GM18502 (cell line): ENCODE results near the gene TMCO4.
A peak's percentile ranks its signal among the peaks of the same experiment; 100 is the strongest.

Experiments used
- ATAC-seq: cut with Tn5 transposase; IDR thresholded peaks from one replicate; pipeline ENCODE4 v1.9.1; 2021; ENCODE audit warnings: mild to moderate bottlenecking; ENCODE audit not compliant: unreplicated experiment, poor library complexity

Gene TMCO4

DNA sequence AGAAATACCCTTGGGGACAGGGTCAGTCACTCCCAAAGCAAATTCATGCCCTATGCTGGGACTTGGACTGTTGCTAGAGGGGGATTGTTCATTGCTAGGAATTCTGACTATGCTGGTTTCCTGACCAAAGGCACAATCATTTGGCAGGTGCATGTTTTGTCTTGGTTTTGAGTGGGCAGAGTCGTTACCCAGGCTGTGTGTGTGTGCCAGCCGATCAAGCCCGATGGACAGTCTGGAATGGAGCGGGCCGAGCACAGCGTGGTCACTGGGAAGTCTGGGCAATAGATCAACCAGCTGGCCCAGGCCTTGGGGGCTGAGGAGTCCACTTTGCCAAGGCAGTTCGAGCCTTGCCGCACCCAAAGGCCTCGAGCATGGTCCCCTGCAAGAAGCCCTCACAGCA is 74.1 kb downstream of the TMCO4 start:
- ATAC-seq = no peak

DNA sequence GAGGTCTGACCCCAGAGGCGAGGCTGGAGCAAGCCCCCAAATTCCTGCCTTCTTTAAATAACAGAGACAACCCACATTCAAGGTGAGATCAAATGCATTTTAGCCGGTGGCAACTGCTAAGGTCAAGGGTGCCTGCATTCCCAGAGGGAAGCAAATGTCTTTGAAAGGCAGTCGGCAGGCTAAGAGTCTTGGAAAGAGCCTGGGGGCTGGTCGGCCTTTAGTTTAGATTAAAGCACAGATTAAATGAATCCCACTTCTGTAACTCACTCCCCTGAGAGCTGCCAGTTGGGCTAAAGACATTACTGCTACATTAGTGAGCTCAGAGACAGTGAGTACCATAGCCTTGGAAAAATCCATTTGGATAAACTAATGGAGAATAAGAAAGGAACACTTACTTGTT is 75.8 kb downstream of the TMCO4 start:
- no peak for ATAC-seq

DNA sequence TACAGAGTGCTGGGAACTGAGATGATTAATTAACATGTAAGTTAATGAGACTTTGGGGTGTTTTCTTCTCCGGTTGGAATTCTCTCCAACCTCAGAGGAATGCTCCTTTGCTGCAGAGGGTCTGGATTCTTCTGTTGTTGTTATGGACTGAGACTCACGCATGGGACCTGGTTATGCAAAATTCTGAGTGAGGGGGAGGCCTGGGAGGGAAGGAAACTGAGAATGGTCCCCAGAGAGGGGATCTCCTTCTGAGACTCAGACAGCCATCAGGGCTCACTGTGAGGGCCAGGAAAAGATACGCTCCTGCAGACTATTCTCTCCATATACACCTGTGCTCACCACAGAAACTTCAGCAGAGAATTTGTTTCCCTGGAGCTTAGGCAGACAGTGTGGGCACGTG is 78.7 kb downstream of the TMCO4 start:
- ATAC-seq = no peak

DNA sequence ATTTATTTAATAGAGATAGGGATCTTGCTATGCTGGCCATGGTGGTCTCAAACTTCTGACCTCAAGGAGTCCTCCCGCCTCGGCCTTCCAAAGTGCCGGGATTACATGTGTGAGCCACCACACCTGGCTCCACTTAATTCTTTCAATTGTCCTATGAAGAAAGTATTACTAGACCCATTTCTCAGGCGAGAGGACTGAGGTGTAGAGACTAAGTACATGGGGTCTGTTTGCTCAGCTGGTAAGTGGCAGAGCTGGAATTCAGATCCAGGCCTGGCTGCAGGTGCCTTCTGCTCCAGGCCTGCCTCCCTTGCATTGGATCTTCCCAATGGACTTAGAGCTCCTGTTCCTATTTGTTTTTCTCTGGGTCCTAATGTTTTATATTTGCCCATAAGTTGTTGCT is 79.5 kb downstream of the TMCO4 start:
- ATAC-seq = no peak

DNA sequence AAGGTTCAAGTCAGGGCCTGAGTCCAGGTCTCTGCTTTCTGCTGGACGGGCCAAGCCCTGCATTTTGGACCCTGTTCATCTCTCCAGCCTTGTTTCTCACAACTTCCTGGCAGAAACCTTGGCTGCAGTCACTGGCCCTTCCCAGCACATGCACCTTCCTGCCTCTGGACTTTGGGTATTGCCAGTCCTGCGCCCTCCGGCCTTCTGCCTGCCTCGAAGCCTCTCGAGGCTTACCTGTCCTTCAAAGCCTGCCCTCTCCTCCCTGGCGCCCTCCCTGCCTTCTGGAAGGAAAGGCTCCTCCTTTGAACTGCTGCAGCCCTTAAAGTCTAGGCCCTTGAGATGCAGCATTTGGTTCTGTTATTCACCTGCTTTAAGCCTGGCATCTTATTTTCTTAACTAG is 82.2 kb downstream of the TMCO4 start:
- no peak for ATAC-seq

DNA sequence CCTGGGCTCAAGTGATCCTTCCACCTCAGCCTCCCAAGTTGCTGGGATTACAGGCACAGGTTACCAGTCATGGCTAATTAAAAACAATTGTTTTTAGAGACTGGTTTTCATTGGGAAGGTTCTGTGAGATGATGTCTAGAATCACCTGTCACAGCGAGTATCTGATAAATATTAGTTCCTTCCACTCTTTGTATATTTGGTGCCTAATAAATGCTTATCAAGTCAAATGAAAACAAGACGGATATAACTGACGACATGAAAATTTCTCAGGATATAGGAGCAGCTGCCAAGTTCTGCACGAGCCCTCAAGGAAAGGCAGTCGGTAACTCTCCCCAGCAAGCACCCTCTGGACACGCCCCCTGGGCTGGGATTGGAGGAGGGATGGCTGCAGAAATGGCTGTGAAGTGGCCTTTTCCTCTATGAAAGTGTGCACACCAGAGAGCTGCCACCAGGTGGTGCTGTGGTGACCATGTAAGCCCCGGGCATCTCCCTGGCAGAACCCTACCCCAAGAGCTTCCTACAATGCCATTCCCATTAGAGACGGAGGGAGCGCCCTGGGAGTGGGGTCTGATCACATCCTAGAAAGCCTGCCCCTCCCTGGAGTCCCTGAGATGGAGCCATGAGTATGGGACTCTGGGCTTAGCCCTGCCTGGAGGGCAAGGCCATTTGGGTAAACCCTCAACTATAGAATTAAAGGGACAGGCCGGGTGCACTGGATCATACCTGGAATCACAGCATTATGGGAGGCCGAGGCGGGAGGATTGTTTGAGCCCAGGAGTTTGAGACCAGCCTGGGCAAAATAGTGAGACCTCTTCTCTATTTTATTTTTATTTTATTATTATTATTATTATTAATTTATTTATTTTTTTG is 84.1 kb downstream of the TMCO4 start:
- ATAC-seq = peak; percentile 63

DNA sequence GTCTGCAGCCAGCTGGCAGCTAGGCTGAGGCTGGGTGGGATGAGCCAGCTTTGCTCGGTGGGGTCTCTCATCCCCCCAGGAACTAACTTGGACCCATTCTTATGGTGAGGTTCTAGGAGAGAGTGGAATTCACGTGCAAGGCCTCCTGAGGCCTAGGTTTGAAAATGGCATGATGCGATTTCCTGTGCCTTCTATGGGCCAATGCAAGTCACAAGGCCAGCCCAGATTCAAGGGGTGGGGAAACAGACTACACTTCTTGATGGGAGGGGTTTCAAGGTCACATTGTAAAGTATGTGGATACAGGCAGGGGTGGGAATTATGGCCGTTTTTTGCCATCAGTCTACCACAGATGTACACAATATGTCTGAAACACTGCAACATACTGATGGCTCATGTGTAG is 86.8 kb downstream of the TMCO4 start:
- no peak for ATAC-seq

DNA sequence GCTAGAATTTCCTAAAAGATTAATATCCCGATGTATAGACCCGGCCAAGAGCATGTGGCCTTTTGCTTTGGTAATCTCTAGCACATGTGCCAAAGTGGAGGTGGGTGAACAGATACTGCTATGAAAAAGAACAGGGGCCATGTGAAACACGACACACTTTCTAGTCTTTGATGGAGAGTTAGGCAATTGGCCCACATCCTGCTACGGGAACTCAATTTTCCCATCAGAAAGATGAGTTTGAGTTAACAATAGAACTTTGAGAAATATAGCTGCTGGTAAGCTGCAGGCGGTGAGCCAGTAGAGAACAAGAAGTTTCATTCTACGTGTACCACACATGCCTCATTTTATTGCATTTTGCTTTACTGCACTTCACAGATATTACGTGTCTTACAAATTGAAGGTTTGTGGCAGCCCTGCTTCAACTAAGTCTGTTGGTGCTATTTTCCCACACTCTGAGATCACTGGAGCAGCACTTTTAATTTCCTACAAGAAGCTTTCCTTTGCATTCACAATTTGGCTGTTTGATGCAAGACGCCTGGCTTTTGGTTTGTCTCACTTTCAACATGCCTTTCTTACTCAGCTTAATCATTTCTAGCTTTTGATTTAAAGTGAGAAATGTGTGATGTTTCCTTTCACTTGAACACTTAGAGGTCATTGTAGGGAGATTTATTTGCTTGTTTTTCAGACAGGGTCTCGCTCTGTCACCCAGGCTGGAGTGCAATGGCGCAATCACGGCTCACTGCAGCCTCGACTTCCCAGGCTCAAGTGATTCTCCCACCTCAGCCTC is 88.7 kb downstream of the TMCO4 start:
- ATAC-seq = peak; percentile 58

DNA sequence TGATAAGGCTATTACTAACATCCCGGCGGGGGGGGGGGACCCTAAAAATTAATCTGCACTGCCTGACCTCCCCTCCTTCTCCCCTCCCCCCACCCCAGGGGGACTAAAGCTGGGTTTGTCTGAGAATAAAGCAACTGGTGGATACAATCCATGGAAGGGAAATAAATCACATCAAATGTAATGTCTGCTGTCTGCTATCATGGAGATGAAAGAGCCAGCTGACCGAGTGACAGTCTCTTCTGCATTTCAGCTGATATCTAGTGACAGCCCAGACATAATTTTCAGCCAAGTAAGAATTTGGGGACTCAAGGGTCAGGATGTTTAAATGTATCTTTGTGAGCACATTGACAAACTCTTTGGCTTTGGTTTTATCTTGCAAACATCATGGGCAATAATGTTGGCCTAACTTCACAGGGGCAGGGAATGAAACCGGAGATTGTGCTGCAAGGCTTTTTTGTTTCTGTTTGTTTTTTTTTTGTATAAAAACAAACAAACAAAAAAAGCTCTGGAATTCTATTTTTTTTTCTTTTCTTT is 90.4 kb downstream of the TMCO4 start:
- no peak for ATAC-seq

DNA sequence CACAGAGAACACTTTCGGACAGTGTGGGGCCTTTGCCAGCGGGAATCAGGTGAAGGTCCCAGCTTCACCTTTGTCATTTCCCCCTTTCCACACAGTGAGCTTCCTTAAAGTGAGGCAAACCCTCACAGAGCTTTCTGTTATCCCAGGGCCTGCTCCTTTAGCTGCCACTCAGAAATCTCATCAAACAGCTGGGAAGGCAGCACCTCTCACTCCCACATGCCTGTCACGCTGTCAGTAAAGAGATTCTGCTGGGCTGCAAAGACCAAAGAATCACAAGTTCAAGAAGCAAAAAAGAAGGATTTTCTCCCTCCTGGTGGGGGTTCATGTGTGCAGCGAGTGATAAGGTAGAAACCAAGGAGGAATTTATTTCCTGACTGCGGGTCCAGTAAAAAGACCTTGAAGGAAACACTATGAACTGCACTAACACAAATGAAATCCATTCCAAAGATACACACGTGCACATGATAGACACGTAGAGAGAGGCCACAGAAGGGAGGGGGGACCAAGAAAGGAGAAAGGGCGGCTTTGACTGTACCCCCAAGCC is 91.1 kb downstream of the TMCO4 start:
- no peak for ATAC-seq

DNA sequence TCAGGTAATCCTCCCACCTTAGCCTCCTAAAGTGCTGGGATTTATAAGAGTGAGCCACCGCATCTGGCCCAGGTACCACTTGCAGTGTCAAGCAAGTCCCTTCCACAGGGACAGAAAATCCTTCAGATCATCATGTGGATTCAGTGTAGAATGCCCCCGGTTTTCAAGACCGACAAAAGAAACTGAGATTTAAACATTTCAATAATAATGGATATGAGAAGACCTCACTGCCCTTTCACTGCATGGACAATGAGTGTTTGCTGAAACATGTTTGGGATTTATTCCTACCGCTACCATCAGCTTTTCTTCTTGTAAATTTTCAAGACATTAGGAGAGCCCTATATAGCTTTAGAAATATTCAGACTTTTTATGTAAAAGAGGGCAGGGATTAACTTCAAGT is 93.6 kb downstream of the TMCO4 start:
- ATAC-seq = no peak

DNA sequence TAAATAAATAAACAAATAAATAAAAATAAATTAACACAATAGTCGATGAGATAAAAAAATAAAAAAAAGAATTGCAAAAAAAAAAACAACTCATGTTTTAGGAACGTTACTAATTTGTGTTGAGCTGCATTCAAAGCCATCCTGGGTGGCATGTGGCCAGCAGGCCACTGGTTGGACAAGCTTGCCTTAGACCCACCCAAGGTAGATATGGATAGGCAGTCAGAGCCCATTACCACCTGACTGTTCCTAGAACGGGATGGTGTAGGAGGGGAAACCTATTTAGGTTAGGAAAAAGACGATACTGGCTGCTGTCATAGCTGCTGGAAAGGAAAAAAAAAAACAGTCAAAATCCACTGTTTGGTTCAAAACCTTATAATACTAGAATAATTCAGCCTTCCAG is 94.3 kb downstream of the TMCO4 start:
- no peak for ATAC-seq

DNA sequence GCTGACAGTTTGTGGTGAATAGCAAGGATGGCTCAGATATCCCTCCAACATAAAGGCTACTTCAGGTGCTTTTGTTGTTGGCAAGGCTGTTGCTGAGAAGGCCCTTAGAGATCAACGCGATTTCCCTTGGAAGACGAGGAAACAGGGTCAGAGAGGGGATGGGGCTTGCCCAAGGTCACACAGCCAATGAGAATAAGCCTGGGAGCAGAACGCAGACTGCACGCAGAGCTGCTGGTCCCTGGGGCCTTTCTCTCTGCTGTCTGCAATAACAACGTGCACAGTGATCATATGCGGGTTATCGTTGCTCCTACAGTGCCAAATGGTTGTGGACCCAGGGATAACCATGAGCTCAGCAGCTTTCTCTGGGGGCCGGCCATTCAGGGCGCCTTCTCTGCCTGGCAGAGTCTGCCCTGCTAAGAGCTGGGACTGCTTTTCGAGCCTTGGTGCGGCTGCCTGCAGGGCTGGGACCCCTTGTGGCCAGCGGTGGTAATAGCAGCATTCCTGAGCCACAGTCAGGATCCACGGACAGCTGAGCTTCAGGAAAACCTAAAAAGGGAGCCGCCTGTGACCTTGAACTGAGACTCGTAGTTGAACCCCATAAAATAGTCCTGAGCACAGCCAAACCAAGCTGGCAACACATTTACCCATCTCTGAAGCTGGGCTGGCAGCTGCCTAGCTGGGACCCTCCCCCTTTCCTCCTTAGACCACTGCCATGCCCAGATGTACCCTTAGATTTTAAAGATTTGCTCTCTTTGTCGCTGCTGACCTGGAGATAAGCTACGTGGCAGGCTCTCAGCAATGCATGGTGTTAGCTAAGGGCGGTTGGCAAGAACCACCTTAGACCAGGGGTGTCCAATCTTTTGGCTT is 95.2 kb downstream of the TMCO4 start:
- ATAC-seq = no peak

DNA sequence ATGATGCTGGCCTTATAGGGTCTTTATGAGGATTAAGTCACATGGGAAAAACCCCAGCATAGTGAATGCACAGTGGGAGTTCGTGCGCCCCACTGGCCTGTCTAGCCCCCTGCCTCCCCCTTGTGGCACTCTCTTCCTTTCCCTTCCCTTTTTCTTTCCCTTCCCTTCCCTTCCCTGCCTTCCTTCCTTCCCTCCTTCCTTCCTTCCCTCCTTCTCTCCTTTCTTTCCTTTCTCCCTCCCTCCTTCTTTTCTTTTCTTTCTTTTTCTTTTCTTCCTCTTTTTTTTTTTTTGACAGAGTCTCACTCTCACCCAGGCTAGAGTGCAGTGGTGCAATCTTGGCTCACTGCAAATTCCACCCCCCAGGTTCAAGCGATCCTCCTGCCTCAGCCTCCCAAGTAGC is 96.4 kb downstream of the TMCO4 start:
- no peak for ATAC-seq

DNA sequence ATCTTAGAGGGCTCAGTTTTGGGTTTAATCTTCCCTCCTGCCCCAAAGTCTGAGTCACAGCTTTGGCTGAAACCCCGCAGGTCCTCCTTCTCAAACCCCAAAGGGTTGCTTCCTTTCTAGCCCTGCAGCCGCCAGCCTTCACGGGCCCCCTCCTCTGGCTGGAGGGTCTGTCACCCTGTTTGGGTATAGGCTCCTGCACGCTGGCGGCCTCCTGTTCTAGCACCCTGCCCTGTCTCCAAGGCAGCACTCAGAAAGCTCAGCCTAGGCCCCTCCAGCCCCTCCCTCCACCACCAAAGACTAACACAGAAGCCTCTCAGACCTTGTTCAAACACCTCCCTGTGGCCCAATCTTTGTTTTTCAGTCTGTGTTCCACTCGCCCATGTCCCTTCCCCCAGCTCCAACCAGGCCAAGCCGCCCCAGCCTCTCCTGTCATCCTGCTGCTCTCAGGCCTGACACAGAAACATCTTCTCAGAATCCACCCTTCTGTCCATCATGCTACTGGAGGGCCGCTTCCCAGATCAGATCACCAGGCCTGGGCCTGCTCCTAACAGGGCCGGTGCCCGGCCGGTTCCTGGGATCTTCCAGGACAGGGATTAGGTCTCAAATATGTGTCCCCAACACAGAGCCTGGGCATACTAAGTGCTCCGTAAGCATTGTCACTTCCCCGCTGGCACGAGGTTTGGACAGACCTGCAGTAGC is 99.5 kb downstream of the TMCO4 start:
- no peak for ATAC-seq

DNA sequence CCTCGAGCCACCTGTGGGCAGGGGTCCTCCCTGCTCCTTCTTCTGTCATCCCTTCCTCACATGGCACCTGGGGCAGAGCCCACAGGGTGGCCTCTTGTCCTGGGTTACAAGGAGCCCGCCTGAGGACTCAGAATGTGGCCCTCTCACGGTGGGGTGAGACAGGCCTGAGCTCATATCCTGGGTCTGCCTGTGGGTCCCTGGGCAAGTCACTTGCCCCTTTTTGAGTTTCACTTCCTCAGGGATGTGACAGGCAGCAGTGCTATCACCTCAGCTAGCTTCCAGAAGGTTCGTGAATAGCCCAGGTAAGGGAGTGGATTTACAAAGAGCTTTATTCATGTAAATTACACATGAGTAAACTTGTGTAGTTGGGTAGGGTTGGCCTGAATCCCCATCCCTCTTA is 101.5 kb downstream of the TMCO4 start:
- ATAC-seq = peak; percentile 49

DNA sequence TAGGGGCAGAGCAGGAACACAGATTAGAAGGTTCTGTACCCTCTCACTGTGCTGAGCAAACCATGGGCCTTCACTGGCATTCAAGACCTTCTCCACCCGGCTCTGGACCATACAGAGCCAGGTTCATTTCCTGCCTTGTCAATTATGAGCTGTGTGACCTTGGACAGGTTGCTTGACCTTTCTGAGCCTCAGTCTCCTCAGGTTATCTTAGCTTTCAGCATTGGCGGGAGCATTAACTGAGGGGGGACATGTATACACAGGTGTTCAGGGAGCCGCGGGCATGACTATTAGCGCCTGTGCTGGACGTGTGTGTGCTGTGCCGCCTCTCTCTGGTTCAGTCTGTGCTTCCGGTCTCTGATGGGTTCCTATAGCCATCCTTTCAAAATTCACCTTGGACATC is 102.9 kb downstream of the TMCO4 start:
- no peak for ATAC-seq

DNA sequence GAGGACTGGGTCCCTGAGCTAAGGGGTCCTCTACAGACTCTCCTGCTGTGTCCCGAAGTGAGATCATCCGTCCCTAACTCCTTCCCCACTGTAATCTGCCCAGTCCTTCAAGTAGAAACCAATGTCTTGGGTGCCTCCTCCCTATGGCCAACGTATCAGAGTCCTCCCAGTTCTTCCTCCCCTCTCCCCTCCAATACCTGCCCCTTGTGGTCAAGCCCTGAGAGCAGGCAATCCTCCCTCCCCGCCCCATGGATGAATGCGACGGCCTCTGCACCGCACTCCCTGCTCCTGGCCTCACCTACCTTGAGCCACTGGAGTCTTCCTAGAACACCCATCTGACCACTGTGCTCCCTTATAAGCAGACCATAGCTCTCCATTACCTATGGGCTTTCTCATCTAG is 103.9 kb downstream of the TMCO4 start:
- no peak for ATAC-seq

DNA sequence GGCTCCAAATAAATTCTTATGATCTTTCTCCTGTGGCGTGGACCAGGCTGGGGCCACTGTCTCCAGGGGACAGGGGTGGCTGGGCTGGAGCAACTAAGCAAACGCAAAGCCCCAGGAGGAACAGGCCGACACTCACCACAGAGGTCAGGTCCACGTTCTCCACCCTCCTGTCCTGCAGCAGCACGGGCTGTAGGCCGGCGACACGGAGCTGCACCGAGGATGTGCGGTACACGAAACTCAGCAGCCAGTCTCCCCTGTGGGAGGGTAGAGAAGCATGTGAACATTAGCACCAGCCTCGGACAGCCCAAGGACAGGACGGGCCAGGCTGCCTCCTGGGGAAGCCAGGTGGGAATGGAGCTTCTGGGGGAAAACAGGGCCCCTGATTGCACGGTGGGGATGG is 105.4 kb downstream of the TMCO4 start:
- no peak for ATAC-seq

DNA sequence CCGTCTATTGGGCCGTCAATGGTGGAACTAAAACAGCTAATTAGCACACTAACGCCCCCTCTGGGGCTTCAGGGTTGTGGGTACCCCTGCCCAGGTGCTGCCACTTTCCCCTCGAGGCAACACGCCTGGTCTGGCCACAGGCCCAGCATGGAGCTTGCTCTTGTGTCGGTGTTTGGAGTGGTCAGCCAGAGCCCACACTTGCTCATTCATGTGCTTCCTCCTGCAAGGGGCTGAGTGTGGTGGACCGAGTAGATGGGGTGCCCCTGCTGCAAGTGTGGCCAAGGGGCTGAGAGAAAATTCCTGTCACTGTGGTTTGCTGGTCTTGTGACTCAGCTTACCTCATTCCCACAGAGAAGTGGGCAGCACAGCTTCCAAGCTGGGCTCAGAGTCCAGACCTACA is 109.4 kb downstream of the TMCO4 start:
- no peak for ATAC-seq
